ENCODE results near the gene KRT39. TPM values are rescaled to one million over a fixed set of nuclear protein-coding genes. Genes with fewer than 3 reads are reported as not detected.

KRT39 gene
- not detected in 2 replicates for total RNA-seq

GRCh38 chr17:40966848-40967247, at the start of gene KRT39:
KRT39 (minus strand) TSS chr17:40966948; CDS start chr17:40966856, 92 bp downstream.

GRCh38 chr17:41008811-41009210, 42.1 kb upstream of the KRT39 start, which contains the start of gene KRTAP3-1:
KRTAP3-1 (minus strand) TSS chr17:41009128; CDS start chr17:41009074, 54 bp downstream.

GRCh38 chr17:40999563-40999962, 32.8 kb upstream of the KRT39 start, which contains the start of gene KRTAP3-2:
KRTAP3-2 (minus strand) TSS chr17:40999906; CDS start chr17:40999853, 53 bp downstream.

GRCh38 chr17:40993839-40994238, 27.1 kb upstream of the KRT39 start, which contains the start of gene KRTAP3-3:
KRTAP3-3 (minus strand) TSS chr17:40994164; CDS start chr17:40994097, 67 bp downstream.

GRCh38 chr17:40984226-40984625, 17.5 kb upstream of the KRT39 start, which contains the start of gene KRT40:
KRT40 (minus strand) TSS chr17:40984326; CDS start chr17:40984273, 53 bp downstream.

GRCh38 chr17:40937384-40937819, 29.3 kb downstream of the KRT39 start, which contains the start of gene KRT23:
KRT23 (minus strand) TSS chr17:40937646; CDS start chr17:40936603, 1,043 bp downstream.

Other genes with a start within 250 kb of the KRT39 start
- not detected in 2 replicates for gene KRT25, start 211.6 kb downstream of the KRT39 start, total RNA-seq
- gene KRT26, start 194.7 kb downstream of the KRT39 start, total RNA-seq, result not detected in 2 replicates
- not detected in 2 replicates for gene KRT27, start 184.4 kb downstream of the KRT39 start, total RNA-seq
- gene KRT28, start 167.0 kb downstream of the KRT39 start, total RNA-seq, result not detected in 2 replicates
- 2.7 and 4.0 TPM in 2 replicates for gene KRT10, start 144.3 kb downstream of the KRT39 start, total RNA-seq
- gene KRT12, start 99.7 kb downstream of the KRT39 start, total RNA-seq, result not detected in 2 replicates
- not detected in 2 replicates for gene KRT20, start 81.7 kb downstream of the KRT39 start, total RNA-seq
- gene KRT23, start 29.3 kb downstream of the KRT39 start, total RNA-seq, result not detected in 2 replicates
- not detected in 2 replicates for gene KRT40, start 17.4 kb upstream of the KRT39 start, total RNA-seq
- gene KRTAP3-3, start 27.2 kb upstream of the KRT39 start, total RNA-seq, result not detected in 2 replicates
- not detected in 2 replicates for gene KRTAP3-2, start 33.0 kb upstream of the KRT39 start, total RNA-seq
- not detected in 2 replicates for gene KRTAP3-1, start 42.2 kb upstream of the KRT39 start, total RNA-seq
- gene KRTAP1-5, start 60.3 kb upstream of the KRT39 start, total RNA-seq, result not detected in 2 replicates
- gene KRTAP1-4, start 63.2 kb upstream of the KRT39 start, total RNA-seq, result not detected in 2 replicates
- gene KRTAP1-3, start 67.9 kb upstream of the KRT39 start, total RNA-seq, result not detected in 2 replicates
- not detected in 2 replicates for gene KRTAP1-1, start 74.5 kb upstream of the KRT39 start, total RNA-seq
- not detected in 2 replicates for gene KRTAP2-1, start 80.4 kb upstream of the KRT39 start, total RNA-seq
- not detected in 2 replicates for gene KRTAP2-2, start 88.3 kb upstream of the KRT39 start, total RNA-seq
- gene KRTAP2-3, start 93.2 kb upstream of the KRT39 start, total RNA-seq, result not detected in 2 replicates
- not detected in 2 replicates for gene KRTAP2-4, start 98.9 kb upstream of the KRT39 start, total RNA-seq
- gene KRTAP4-7, start 117.2 kb upstream of the KRT39 start, total RNA-seq, result not detected in 2 replicates
- not detected in 2 replicates for gene KRTAP4-8, start 131.2 kb upstream of the KRT39 start, total RNA-seq
- gene KRTAP4-16, start 135.3 kb upstream of the KRT39 start, total RNA-seq, result not detected in 2 replicates
- not detected in 2 replicates for gene KRTAP4-9, start 138.4 kb upstream of the KRT39 start, total RNA-seq
- gene KRTAP4-11, start 151.4 kb upstream of the KRT39 start, total RNA-seq, result not detected in 2 replicates
- gene KRTAP4-12, start 157.2 kb upstream of the KRT39 start, total RNA-seq, result not detected in 2 replicates
- not detected in 2 replicates for gene KRTAP4-6, start 173.6 kb upstream of the KRT39 start, total RNA-seq
- gene KRTAP4-5, start 182.9 kb upstream of the KRT39 start, total RNA-seq, result not detected in 2 replicates
- not detected in 2 replicates for gene KRTAP4-4, start 193.8 kb upstream of the KRT39 start, total RNA-seq
- not detected in 2 replicates for gene KRTAP4-3, start 201.3 kb upstream of the KRT39 start, total RNA-seq
- not detected in 2 replicates for gene KRTAP4-2, start 211.3 kb upstream of the KRT39 start, total RNA-seq
- not detected in 2 replicates for gene KRTAP4-1, start 218.0 kb upstream of the KRT39 start, total RNA-seq
- gene KRTAP9-1, start 222.9 kb upstream of the KRT39 start, total RNA-seq, result not detected in 2 replicates

Data from endothelial cell of coronary artery (primary cell).